ENCODE data around the gene IFNA5. TPM values are rescaled to one million over a fixed set of nuclear protein-coding genes. Genes with fewer than 3 reads are reported as not detected.
A peak's percentile ranks its signal among the peaks of the same experiment; 100 is the strongest.

IFNA5 gene
- total RNA-seq, 2 experiments from 2014 or later = not detected

DNA sequence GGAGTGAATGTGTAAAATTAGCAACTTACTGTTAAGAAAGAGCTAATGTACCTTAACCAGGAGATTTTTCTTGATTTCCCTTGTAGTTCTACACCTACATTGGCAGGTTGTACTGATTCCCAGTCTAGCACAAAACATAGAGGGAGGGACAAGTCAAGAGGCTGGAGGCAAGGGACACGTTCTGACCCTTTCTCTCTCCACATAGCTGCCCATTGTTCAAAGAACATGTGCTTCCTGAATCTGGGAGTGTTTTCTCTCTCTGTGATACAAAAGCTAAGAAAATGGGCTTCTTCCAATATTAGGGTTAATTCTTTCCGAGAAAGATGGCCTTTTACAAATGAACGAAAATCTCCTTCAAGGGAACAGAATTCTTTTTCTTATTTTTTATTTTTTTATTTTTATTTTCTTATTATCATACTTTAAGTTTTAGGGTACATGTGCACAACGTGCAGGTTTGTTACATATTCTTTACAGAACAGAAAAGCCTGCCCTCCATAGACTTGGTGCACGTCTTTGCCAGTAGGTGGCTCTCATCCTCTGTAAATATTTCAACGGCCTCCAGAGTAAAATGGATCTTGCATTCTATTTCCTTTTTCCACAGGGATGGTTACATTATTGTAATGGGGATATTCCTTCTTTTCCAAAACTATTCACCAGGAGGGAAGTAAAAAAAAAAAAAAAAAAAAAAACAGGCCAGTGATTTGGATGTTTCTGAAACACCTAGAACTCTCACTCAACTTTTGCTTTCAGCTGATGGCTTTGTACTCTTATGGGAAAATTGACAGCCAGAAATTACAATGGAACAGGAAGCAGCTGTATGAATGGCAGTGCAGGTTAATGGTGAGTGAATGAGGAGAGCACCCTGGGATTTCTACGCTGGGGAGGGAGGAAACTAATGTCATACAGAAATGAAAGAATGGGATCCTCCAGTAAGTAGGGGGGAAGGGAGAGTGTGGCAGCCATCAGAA, 13.1 kb upstream of the IFNA5 start:
- ChIA-PET POLR2A (interaction anchor here (0.6 to 1.3 kb wide), 3 partner anchors 12 to 307 kb away, joined by 3 to 4 read pairs (median 3); no protein-coding TSS in a partner anchor), CTCF (interaction anchor here (0.6 to 2.0 kb wide), 14 partner anchors 8 to 909 kb away, joined by 3 to 16 read pairs (median 4); no protein-coding TSS in a partner anchor)
- H3K4me3 Mint-ChIP-seq = no peak overlapping the region
- H3K36me3 Mint-ChIP-seq (ENCODE audit: low read depth) = peaks cover 29% of the 10 kb centered on the region
- H3K27me3 Mint-ChIP-seq = no peaks in the 10 kb centered on the region
- no peak overlapping the region for H3K27ac Mint-ChIP-seq
- DNase-seq (peak in 10 of 14 experiments; percentile 3 to 66 (median 14)), ATAC-seq (ENCODE audit: poor library complexity) (peak; percentile 78)
- H3K4me1 Mint-ChIP-seq (ENCODE audit: low read depth) = peaks cover 10% of the 10 kb centered on the region
- intact Hi-C loops (cut with DNase I, micrococcal nuclease) = loop anchor here (2.0 to 5.0 kb wide), 2 partner anchors 471 to 474 kb away; no protein-coding TSS in a partner anchor
- H3K9me3 ChIP-seq (ENCODE audit: control insufficient read depth in 1 of 2, insufficient read depth in 1 of 2, low read length in 2 of 2) = no peaks in the 10 kb centered on the region
- peaks cover 16% of the 10 kb centered on the region for H3K36me3 ChIP-seq (ENCODE audit: insufficient read depth, low read length)
- TF ChIP-seq, protein P1, sequence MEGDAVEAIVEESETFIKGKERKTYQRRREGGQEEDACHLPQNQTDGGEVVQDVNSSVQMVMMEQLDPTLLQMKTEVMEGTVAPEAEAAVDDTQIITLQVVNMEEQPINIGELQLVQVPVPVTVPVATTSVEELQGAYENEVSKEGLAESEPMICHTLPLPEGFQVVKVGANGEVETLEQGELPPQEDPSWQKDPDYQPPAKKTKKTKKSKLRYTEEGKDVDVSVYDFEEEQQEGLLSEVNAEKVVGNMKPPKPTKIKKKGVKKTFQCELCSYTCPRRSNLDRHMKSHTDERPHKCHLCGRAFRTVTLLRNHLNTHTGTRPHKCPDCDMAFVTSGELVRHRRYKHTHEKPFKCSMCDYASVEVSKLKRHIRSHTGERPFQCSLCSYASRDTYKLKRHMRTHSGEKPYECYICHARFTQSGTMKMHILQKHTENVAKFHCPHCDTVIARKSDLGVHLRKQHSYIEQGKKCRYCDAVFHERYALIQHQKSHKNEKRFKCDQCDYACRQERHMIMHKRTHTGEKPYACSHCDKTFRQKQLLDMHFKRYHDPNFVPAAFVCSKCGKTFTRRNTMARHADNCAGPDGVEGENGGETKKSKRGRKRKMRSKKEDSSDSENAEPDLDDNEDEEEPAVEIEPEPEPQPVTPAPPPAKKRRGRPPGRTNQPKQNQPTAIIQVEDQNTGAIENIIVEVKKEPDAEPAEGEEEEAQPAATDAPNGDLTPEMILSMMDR (IDR thresholded peaks at IDR 0.05) = peak; percentile 75
- no peak overlapping the region for H3K4me3 ChIP-seq (ENCODE audit: low read length)
- no peaks in the 10 kb centered on the region for H3K27me3 ChIP-seq (ENCODE audit: control insufficient read depth in 1 of 2, insufficient read depth in 2 of 2, low read length in 2 of 2)
- H3K4me1 ChIP-seq (ENCODE audit: insufficient read depth, low read length) = no peaks in the 10 kb centered on the region
- H3K27ac ChIP-seq (ENCODE audit: low read depth in 1 of 2, low read length in 2 of 2) = no peak overlapping the region
- H3K9me3 Mint-ChIP-seq = no peaks in the 10 kb centered on the region

DNA sequence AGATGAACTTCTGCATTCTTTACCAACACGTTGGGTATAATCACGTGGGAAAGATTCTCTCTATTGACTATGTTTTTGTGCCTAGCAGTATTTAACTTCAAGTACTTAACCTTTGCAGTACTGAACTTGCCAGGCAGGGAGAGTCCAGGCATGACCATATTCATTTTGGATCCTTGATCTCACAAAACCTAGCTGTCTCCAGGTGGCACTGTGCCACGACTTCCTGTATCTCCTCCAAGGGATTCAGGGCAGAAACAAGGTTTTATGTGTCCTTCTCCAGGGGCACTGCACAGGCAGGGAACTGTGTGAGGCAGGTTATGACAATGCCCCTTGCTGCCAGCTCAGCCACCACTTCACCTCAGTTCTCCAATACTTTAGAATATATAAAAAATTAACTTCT, 11.7 kb upstream of the IFNA5 start:
- no peaks in the 10 kb centered on the region for H3K27me3 ChIP-seq (ENCODE audit: control insufficient read depth in 1 of 2, insufficient read depth in 2 of 2, low read length in 2 of 2)
- peaks cover 4% of the 10 kb centered on the region for H3K4me1 Mint-ChIP-seq (ENCODE audit: low read depth)
- DNase-seq = no peak
- ChIA-PET POLR2A (interaction anchor here (1.3 kb wide), 1 partner anchor 78 kb away, joined by 3 read pairs; no protein-coding TSS in a partner anchor), CTCF (interaction anchor here (2.0 kb wide), 1 partner anchor 79 kb away, joined by 16 read pairs; no protein-coding TSS in a partner anchor)
- no peak overlapping the region for H3K27ac ChIP-seq (ENCODE audit: low read depth in 1 of 2, low read length in 2 of 2)
- H3K27ac Mint-ChIP-seq = no peak overlapping the region
- no peak overlapping the region for H3K4me3 ChIP-seq (ENCODE audit: low read length)
- no peaks in the 10 kb centered on the region for H3K9me3 ChIP-seq (ENCODE audit: control insufficient read depth in 1 of 2, insufficient read depth in 1 of 2, low read length in 2 of 2)
- no peak overlapping the region for H3K4me3 Mint-ChIP-seq
- no peaks in the 10 kb centered on the region for H3K9me3 Mint-ChIP-seq
- H3K36me3 ChIP-seq (ENCODE audit: insufficient read depth, low read length) = peaks cover 12% of the 10 kb centered on the region
- no peaks in the 10 kb centered on the region for H3K4me1 ChIP-seq (ENCODE audit: insufficient read depth, low read length)
- TF ChIP-seq, protein P1 (IDR thresholded peaks at IDR 0.05) = no peak
- peaks cover 16% of the 10 kb centered on the region for H3K36me3 Mint-ChIP-seq (ENCODE audit: low read depth)
- intact Hi-C loops (cut with DNase I, micrococcal nuclease) = loop anchor here in 1 of 2 experiments (5.0 kb wide), 1 partner anchor 475 kb away; no protein-coding TSS in a partner anchor
- H3K27me3 Mint-ChIP-seq = no peaks in the 10 kb centered on the region
- ATAC-seq (ENCODE audit: poor library complexity) = no peak

DNA sequence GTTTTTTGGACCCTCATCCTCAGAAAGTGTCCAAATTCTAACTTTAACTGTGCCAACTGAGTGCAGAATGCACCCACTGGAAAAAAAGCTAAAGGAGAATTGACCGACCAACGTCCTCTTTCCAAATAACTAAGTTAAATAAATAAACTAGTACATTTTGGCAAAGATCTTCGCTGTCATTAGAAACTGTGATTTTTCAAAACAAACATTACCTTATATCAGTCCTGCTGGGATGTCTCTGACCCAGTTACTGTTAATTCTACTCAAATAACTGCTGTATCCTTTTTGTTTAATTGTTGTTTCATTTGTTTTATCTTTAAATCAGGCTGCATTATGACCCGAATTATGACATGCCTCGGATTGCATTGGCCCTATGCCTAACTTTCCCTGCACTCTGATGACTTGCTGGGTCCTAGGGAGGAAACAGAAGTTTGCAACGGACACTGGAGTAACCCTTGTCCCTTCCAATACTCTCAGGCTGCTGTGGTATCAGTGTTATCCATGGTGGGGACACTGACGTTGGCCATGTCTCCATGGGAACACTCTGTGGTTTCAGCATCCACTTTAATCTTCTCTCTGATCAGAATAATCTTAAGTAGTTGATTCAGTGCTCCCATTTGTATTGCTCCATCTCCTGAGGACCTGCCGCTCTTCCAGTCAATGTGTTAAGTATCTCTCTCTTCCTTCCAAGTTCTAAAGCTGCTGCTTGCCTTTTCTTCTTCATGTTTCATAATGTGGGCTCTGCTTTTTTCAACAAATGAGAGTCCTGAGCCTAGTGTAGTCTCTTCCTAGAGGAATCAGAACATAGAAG, 11.1 kb upstream of the IFNA5 start:
- intact Hi-C loops (cut with DNase I, micrococcal nuclease) = loop anchor here in 1 of 2 experiments (5.0 kb wide), 1 partner anchor 476 kb away; no protein-coding TSS in a partner anchor
- no peak for ATAC-seq (ENCODE audit: poor library complexity)
- CTCF ChIA-PET = interaction anchor here (1.3 kb wide), 1 partner anchor 80 kb away, joined by 5 read pairs; no protein-coding TSS in a partner anchor
- POLR2A ChIA-PET = interaction anchor here (1.3 kb wide), 1 partner anchor 78 kb away, joined by 3 read pairs; no protein-coding TSS in a partner anchor
- no peak overlapping the region for H3K27ac Mint-ChIP-seq
- no peaks in the 10 kb centered on the region for H3K9me3 Mint-ChIP-seq
- no peaks in the 10 kb centered on the region for H3K9me3 ChIP-seq (ENCODE audit: control insufficient read depth in 1 of 2, insufficient read depth in 1 of 2, low read length in 2 of 2)
- peaks cover 10% of the 10 kb centered on the region for H3K36me3 Mint-ChIP-seq (ENCODE audit: low read depth)
- no peak overlapping the region for H3K27ac ChIP-seq (ENCODE audit: low read depth in 1 of 2, low read length in 2 of 2)
- no peaks in the 10 kb centered on the region for H3K27me3 ChIP-seq (ENCODE audit: control insufficient read depth in 1 of 2, insufficient read depth in 2 of 2, low read length in 2 of 2)
- H3K36me3 ChIP-seq (ENCODE audit: insufficient read depth, low read length) = peaks cover 7% of the 10 kb centered on the region
- H3K4me3 ChIP-seq (ENCODE audit: low read length) = no peak overlapping the region
- no peaks in the 10 kb centered on the region for H3K27me3 Mint-ChIP-seq
- TF ChIP-seq, protein P1 (IDR thresholded peaks at IDR 0.05) = no peak
- peaks cover 4% of the 10 kb centered on the region for H3K4me1 Mint-ChIP-seq (ENCODE audit: low read depth)
- no peak for DNase-seq
- no peaks in the 10 kb centered on the region for H3K4me1 ChIP-seq (ENCODE audit: insufficient read depth, low read length)
- H3K4me3 Mint-ChIP-seq = no peak overlapping the region
